Eye (tissue), 1 donor: ENCODE data around the gene FAM53B.

Experiments used
- DNase-seq: peaks from one replicate; pipeline ENCODE4 v3.0.0-alpha.2; 2015

The FAM53B gene

GRCh38 chr10:124742413-124743190 is 1.6 kb downstream of the FAM53B start:
- peak; percentile 84 for DNase-seq

DNA sequence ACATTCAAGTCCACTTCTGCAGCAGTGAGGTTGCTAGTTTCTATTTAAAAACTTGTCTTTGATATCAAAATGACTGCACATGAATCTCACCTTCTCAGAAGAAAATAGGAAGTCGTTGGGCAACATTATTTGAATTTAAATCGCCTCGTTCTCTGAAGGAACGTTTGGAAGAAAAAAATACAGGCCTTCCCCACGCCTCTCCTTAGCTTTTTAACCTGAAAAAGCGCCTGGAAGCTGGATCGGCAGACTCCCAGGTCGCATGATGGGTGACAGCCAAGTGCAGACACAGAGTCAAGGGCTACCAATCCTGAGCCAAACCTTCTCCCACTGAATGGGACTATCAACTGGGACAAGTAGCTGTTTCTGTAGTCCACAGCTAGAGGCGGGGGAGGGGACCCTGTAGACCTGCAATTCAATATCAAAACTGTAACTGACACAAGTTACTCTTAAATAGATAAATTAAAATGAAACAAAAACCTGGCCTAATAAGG is 2.2 kb downstream of the FAM53B start:
- DNase-seq = no peak

GRCh38 chr10:124741281-124741921 is 2.8 kb downstream of the FAM53B start:
- DNase-seq = peak; percentile 94

- DNase-seq = peak; percentile 55
Measured at GRCh38 chr10:124740369-124741280, 3.6 kb downstream of the FAM53B start.

DNA sequence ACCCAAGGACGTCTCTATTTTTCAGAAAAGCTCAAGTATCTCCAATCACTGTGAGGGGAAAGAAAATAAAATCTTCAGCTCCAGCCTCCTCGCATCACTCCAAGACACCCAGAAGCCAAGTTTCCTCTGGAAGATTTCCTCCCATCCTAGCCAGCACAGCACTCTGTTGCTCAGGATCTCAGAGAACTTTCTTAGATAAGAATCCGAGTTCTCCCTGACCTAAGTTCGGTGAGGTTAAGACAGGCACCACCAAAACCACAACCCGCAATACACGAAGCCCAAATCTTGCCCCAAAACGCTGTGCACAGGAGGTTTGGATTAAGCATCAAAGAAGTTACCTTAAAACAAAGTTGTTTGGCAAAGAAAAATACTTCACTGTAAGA is 4.2 kb downstream of the FAM53B start:
- DNase-seq = peak; percentile 26

- DNase-seq = no peak
Measured at GRCh38 chr10:124739119-124739921, 4.9 kb downstream of the FAM53B start.

GRCh38 chr10:124738441-124738840 is 5.7 kb downstream of the FAM53B start:
- no peak for DNase-seq

- no peak for DNase-seq
Measured at GRCh38 chr10:124737708-124738107, 6.5 kb downstream of the FAM53B start.

- no peak for DNase-seq
Measured at GRCh38 chr10:124737221-124737620, 7.0 kb downstream of the FAM53B start.

DNA sequence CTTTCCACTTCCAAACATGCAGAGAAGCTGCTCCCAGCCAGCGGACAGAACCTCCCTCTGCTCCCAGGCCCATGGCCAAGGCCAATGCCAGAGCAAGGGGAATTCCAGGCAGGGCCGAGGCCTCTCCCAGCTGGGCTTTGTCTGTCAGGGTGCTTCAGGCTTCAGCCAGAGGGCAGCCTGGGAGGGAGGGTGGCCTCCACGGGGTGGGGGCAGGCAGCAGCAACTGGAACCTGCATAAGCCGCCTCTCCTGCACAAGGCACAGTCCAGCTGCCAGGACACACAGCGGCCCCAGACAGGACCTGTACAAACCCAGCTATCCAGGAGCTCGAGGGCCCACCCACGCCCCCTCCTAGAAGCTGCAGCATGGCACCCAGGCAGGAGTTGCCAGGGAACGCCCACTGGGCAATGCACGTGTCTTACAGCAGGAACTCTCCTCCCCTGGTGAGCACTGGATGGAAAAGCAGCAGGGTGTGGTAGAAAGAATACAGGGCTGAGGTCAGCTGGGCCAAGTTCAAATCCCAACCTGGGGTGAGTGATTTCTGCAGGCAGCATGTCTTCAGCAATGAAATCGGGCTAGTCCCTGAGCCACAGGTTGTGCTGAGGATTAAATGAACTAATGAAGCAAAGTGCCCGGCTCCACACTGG is 7.6 kb downstream of the FAM53B start:
- peak; percentile 35 for DNase-seq

GRCh38 chr10:124735491-124736286 is 8.5 kb downstream of the FAM53B start:
- no peak for DNase-seq

DNA sequence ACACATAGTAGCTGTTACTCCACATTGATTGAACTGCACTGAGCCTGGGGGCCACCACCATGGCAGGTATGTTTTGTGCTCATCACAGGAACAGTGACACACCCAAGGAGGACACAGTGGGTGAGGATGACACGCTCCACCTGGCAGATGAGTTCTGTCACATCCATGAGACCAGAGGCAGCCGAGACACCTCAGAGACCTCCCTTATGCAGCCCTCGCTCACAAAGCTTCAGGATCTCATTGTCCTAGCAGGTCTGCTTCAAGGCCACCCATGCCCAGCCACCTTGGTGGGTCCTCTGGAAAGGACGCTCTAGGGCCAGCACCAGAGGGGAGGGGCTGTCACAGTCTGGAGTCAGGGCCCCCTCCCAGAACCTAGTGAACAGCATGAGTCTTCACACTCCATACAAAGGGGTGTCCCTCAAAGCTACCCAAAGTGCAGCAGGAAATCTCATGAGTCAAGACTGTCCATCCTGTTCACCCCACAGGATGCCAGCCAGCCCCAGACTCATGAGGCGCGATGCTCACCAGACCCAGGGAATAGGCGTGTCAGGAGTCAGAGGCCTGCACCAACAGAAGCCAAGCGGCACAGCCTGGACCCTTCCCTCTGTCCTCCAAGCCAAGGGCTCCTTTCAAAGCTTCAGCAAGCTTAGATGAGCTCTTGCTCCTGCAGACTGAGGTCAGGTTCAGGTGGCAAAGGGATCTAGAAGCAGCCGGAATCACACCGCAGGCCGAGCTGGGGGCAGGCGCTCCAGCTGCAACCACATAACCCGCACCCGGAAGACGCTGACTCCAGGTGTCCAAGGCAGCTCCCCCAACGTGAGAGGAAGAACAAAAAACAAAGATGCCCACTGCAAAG is 9.6 kb downstream of the FAM53B start:
- DNase-seq = no peak

DNA sequence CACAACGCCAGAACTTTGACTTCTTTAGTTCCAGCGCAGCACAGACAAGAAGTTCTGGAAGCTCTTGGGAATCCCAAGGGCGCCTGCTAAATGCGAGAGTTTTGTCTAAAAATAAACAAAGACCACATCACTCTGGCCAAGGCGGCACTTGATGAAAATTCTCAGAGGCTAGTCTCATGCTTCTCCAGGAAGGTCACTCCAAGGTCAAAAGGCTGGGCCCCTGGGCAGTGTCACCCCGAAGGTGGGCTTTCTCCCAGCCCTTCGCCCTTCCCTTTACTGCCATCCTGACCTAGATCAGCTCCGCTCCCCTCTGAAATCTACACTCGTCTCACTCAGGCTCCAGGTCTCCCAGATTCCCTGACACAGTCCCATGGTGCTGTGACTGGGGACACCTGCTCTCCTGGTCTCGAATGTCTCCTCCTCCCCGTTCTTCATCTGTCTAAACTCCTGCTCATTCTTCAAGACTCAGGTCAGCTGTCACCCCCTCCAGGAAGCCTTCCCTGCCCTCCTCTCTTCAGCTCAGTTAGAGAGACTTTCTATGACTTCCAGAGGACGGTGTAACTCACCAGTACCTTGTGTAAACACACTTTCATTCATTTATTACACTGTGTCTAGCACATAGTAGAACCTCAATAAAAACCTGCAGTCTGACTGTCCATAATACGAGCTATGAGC is 10.5 kb downstream of the FAM53B start:
- DNase-seq = no peak

DNA sequence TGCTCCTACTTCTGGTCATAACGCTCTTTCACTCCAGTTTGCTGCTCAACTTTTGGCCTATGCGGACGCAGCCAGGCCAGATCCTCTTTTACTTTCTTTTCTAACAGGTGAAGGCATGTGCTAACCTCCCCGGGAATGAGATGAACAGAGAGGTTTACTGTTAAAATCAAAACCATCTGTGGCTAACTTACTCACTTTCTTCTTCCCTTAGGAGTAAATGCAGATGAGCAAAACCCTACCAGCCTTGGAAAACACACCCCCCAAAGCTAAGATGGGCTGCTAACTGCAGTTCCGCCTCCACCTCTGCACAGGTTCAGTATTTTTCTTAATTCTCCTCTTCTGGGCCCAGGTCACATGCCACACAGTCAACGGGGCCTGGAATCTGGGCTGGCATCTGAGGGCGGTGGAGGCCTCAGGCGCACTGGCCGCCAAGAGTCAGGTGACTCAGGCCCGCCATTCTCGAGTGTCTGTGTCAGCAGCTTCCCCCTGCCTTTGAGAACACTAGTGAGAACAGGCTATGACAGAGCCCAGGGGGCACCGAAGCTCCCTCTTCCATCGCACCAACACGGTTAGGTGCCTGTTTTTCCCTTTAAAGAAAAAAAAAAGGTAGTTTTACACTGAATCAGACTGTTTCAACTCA is 11.1 kb downstream of the FAM53B start:
- DNase-seq = peak; percentile 26

GRCh38 chr10:124731551-124731950 is 12.6 kb downstream of the FAM53B start:
- DNase-seq = no peak

DNA sequence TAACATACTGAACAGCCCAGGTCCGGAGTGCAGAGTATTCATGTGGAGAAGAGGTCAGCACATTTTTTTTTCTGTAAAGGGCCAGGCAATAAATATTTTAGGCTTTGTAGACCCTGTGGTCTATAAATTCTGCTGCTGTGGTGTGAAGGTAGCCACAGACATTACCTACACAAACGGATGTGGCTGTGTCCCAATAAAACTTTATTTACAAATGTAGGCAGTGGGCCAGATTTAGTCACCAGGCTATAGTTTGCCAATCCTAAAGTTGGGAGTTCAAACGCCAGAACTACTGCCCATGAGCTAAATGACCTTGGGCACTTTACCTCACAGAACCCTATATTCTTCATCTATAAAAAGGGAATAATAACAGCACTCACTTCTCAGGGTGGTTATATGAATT is 13.4 kb downstream of the FAM53B start:
- no peak for DNase-seq

DNA sequence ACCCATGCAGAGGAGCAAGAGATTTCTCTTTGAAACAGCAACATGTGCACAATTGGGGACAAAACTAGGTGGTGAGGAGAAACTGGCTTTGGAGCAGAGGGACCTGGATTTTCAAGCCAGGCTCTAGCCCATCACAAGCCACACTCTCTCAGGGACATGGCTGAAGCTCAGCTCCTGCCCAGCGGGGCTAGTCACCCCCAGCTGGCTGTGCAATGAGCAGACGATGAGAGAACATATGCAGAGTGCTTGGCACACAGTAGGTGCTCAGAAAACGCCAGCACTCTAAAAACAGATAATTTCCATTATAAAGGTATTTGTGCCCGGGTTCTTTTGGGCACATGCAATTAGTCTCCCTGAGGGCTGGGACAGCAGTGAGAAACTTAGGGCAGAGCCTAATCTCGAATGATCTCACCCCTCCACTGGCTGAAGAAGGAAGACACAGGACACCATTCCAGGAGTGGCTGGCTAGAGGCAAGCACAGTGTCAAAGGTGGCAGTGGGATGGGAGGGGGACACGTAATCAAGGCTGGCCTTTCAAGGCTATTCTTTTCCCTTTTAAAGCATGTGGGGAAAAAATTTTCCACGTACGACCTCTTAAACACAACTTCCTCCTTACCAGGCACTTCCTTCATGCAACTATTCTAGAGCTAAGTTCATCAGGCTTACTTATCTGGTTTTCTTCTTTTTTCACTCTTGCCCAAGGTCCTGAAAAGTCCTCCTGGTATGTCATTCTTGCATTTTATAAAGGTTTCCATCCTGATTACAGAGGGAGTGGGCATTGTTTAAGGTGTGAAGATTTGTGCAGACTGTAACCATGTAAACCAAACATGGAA is 15.1 kb downstream of the FAM53B start:
- DNase-seq = no peak
